Thyroid gland (tissue), 4 donors: ENCODE data around the gene REXO1.

Experiments
- POLR2A ChIP-seq, 2 donors: fragments of 450-650 bp; IDR thresholded peaks; one replicate each; pipeline ENCODE4 v1.6.1; 2017; ENCODE audit warnings: antibody characterized with exemption in 2 of 2, mild to moderate bottlenecking in 2 of 2, moderate library complexity in 1 of 2
- TF ChIP-seq, protein P1 (sequence below), 6 experiments: fragments of 200-600 bp in 3 of 6; fragments of 450-650 bp in 3 of 6; sonication (generic) in 3 of 6; IDR thresholded peaks; one replicate each; pipeline ENCODE4 v1.5.1; 2016 to 2019; ENCODE audit warnings: antibody characterized with exemption in 6 of 6, mild to moderate bottlenecking in 2 of 6, inconsistent platforms in 1 of 6, moderate library complexity in 1 of 6

DNA sequence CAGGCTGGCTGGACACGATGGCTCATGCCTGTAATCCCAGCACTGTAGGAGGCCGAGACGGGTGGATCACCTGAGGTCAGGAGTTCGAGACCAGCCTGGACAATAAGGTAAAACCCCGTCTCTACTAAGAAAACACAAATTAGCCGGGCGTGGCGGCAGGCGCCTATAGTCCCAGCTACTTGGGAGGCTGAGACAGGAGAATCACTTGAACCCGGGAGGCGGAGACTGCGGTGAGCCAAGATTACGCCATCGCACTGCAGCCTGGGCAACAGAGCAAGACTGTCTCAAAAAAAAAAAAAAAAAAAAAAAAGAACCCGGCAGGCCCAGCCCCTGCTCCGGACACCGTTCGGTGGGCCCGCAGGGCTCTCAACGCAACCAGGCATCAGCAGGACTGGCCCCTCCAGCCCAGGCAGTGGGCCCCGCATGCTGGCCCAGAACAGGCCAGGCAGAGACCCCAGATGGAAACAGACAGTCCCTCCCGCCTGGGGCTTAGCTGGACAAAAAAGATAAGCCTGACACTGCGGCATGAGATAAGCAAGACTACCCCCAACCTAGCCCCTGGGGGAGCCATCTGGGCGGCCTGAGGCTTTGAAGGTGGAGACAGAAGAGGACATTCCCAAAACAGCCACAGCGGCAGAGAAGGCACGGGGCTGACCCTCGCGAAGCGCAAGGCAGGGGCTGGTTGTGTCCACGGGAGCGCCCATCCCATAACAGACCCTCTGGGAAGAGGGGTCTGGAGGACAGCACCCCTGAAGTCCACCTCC lies 11.6 kb downstream of the REXO1 start:
- TF ChIP-seq, protein P1, sequence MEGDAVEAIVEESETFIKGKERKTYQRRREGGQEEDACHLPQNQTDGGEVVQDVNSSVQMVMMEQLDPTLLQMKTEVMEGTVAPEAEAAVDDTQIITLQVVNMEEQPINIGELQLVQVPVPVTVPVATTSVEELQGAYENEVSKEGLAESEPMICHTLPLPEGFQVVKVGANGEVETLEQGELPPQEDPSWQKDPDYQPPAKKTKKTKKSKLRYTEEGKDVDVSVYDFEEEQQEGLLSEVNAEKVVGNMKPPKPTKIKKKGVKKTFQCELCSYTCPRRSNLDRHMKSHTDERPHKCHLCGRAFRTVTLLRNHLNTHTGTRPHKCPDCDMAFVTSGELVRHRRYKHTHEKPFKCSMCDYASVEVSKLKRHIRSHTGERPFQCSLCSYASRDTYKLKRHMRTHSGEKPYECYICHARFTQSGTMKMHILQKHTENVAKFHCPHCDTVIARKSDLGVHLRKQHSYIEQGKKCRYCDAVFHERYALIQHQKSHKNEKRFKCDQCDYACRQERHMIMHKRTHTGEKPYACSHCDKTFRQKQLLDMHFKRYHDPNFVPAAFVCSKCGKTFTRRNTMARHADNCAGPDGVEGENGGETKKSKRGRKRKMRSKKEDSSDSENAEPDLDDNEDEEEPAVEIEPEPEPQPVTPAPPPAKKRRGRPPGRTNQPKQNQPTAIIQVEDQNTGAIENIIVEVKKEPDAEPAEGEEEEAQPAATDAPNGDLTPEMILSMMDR (IDR thresholded peaks at IDR 0.05): no peak
- TF ChIP-seq POLR2A (IDR thresholded peaks at IDR 0.05): no peak
